GM13977 (cell line): ENCODE results near the gene LTF.

ENCODE experiments used
- DNase-seq: peaks from one replicate; pipeline ENCODE4 v3.0.0; 2012; ENCODE audit warnings: low spot score
- CTCF ChIP-seq: IDR thresholded peaks from 2 replicates; pipeline ENCODE4 v1.5.1; 2012; ENCODE audit warnings: mild to moderate bottlenecking, control low read depth; ENCODE audit not compliant: insufficient read depth; ENCODE audit errors: extremely low read depth, missing control alignments
- in situ Hi-C: fragments of 300-500 bp; cut with MboI; formaldehyde crosslinking; loops from one replicate; pipeline ENCODE4 v1.12.0; 2022; ENCODE audit warnings: low sequenced_read_pairs, low pct_unique_long_range_greater_than_20kb, mixed read lengths, inconsistent platforms; ENCODE audit not compliant: unreplicated experiment

Gene LTF

GRCh38 chr3:46413951-46414350 lies 50.8 kb downstream of the LTF start:
- TF ChIP-seq CTCF, result no peak
- no peak for DNase-seq
- in situ Hi-C loops, result no loop called here

DNA sequence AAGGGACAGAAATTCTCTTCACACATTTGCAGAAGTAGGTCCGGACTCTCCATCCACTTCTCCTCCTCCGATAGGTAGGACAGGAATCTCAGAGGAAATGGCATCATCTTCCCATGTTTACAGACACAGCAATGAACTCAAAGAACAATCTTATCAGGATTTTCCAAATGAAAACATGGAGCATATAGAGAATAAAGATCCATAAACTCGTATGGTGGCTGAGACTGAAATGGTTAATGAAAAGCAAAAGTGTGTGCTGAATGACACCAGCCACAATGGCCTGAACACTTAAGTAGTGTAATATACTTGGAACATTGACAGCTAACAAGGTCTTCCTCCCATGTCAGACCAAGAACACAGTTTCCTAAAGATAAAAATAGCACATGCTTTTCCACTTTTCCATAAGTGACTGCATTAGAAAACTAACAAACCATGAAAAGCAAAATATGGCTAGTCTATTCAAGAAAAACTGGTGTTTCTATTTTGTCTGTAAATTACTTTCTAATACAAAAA lies 51.9 kb downstream of the LTF start:
- no peak for DNase-seq
- in situ Hi-C loops, result no loop called here

DNA sequence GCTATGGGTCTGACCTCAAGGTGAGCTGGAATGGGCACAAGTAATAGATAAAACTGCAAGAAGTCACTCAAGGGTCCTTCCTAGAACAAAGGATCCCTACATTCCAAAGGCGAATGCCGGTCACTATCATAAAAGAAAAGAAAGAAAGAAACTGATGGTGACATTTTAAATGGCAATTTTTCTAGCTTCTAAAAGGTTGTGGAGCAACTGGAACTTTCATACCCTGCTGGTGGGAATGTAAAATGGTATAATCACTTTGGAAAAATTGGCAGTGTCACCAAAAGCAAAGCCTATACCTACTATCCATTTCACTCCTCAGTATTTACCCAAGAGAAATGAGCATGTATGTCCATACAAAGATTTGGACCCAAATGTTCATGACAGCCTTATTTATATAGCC lies 53.4 kb downstream of the LTF start:
- DNase-seq, result no peak
- no peak for TF ChIP-seq CTCF
- in situ Hi-C loops, result no loop called here

More for the DNA sequence above, 51.9 kb downstream of the LTF start:
- no peak for TF ChIP-seq CTCF

GRCh38 chr3:46410669-46411068 lies 54.0 kb downstream of the LTF start:
- in situ Hi-C loops, result no loop called here
- no peak for TF ChIP-seq CTCF
- DNase-seq, result no peak

DNA sequence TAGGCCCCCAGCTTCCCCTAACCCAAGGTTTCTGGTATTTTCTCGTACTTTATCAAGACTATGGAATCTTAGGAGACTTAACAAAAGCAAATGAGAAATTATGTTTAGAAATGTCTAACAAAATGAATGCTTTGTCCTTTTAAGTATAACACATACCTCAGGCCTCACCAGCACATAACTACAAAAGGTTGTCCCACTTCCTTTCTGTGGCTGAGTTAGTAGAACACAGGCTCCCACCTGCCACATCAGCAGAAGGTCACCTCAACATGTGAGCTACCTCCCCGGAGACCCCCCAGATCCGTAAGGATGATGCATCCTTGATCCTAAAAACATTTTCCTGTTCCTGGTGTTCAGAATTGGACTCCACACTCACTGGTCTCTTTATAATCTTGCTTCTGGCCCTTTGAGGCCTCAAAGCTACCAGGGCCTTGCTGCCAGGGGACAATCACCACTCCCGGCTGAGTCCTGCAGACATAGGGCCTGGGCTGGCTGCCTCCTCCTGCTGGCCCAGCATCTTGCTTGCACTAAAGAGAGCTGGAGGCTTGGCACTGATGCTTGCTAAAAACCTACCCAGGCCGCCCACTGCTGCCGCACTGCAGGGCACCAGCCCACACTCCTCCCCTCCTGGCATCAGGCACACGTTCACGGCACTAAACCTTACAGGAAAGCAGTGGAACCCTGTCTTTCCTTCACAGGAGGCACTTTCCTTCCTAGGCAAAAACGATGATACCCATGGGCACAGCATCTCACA lies 54.8 kb downstream of the LTF start:
- no peak for DNase-seq
- in situ Hi-C loops, result no loop called here
- TF ChIP-seq CTCF, result no peak

- DNase-seq, result no peak
- TF ChIP-seq CTCF, result no peak
- in situ Hi-C loops, result no loop called here
These were observed 55.9 kb downstream of the LTF start for GRCh38 chr3:46408853-46409252.
